Heart right ventricle (tissue), 16 donors: ENCODE measurements around the gene DHRS1. TPM values are rescaled to one million over a fixed set of nuclear protein-coding genes. Genes with fewer than 3 reads are reported as not detected.

ENCODE experiments used
- ATAC-seq, 8 donors: fragments of 200-7000 bp; cut with Tn5 transposase; one replicate each; pipeline ENCODE4 v1.9.1; 2020; ENCODE audit warnings: mild to moderate bottlenecking in 8 of 8, moderate library complexity in 8 of 8, moderate number of reproducible peaks in 1 of 8
- DNase-seq, 2 donors: peaks; one replicate each; pipeline ENCODE4 v3.0.0-alpha.2; 2020
- H3K27ac ChIP-seq, 10 donors: fragments of 200-600 bp; sonication (generic) in 2 of 10; one replicate each; pipeline versions ENCODE4 v1.5.0 to v1.8.0; 2020 to 2022; ENCODE audit warnings: mild to moderate bottlenecking in 3 of 10
- H3K27me3 ChIP-seq, 7 donors: fragments of 200-600 bp; one replicate each; pipeline ENCODE4 v1.8.0; 2021 to 2022; ENCODE audit warnings: mild to moderate bottlenecking in 2 of 7
- H3K36me3 ChIP-seq, 9 donors: fragments of 200-600 bp; sonication (generic) in 1 of 9; one replicate each; pipeline versions ENCODE4 v1.5.0 to v1.8.0; 2020 to 2022; ENCODE audit warnings: mild to moderate bottlenecking in 2 of 9
- H3K4me1 ChIP-seq, 9 donors: fragments of 200-600 bp; sonication (generic) in 1 of 9; one replicate each; pipeline versions ENCODE4 v1.5.0 to v1.8.0; 2020 to 2022; ENCODE audit warnings: mild to moderate bottlenecking in 4 of 9
- H3K4me3 ChIP-seq, 10 donors: fragments of 200-600 bp; sonication (generic) in 2 of 10; one replicate each; pipeline versions ENCODE4 v1.5.0 to v1.8.0; 2020 to 2022; ENCODE audit warnings: mild to moderate bottlenecking in 7 of 10, moderate library complexity in 2 of 10
- H3K9me3 ChIP-seq, 11 donors: fragments of 200-600 bp in 10 of 11; sonication (generic) in 2 of 11; one replicate each; pipeline versions ENCODE4 v1.5.0 to v1.8.0; 2013 to 2022; ENCODE audit warnings: mild to moderate bottlenecking in 2 of 11, control low read depth in 1 of 11, moderate library complexity in 1 of 11
- WGBS, 2 donors: extraction: QIAGEN DNeasy Blood & Tissue Kit; methylation state at CpG; one replicate each; pipeline ENCODE4 v1.1.7; 2013; ENCODE audit warnings: inconsistent platforms in 1 of 2; 5-methylcytosine and 5-hydroxymethylcytosine counted together
- intact Hi-C, 10 donors: fragments of 100-400 bp; cut with DNase I; formaldehyde crosslinking; loops; one replicate each; pipeline versions ENCODE4 v1.11.1 to v1.14.2; 2022
- polyA plus RNA-seq, 2 donors: library from polyadenylated mRNA; stranded (reverse); fragments of 200-250 nt; gene quantifications; one replicate each; pipeline ENCODE4 v1.2.3, GENCODE V29; 2013
- total RNA-seq, 10 donors: library from RNA; stranded (reverse); fragmentation: NEBNext Ultra II Directional in 3 of 10; extraction: Animal tissue kit (Norgen Biotek cat#: 25700) in 3 of 10; gene quantifications; one replicate each; pipeline versions ENCODE4 v1.2.1 to v1.2.4, GENCODE V29; 2021 to 2023
- TF ChIP-seq, protein P1 (sequence below), 9 donors: fragments of 200-600 bp; sonication (generic) in 2 of 9; IDR thresholded peaks; one replicate each; pipeline versions ENCODE4 v1.5.0 to v1.8.0; 2021 to 2022; ENCODE audit warnings: antibody characterized with exemption in 9 of 9, mild to moderate bottlenecking in 5 of 9, moderate library complexity in 1 of 9
- donor health status: Arrhythmogenic right ventricular cardiomyopathy.
- donor health status: ischemic (EF 13 %, LVEDD 7.1; RV severe dilation, severe dysfunction).
- donor health status: healthy with polysubstance abuse.
- donor health status: DM: no; HTN: yes; CAD: no.
- donor health status: DM: no; HTN: no; CAD: no.
- donor health status: ischemic (EF 25% LVEDD 6.9; RV normal size, moderate dysfunction).
- donor health status: ischemic (EF 25% LVEDD 5.7; RV mildly dilated, moderate dysfunction).
- donor health status: healthy.
- donor health status: DM: yes; HTN: yes; CAD: no.
- donor health status: Ischemic cardiomyopathy.
- donor health status: ischemic (EF 35%, LVEDD 5.7; RV mildly dilated, moderate dysfunction).
- donor health status: nonischemic (EF 11% LVEDD 7.7; RV severe dilation, severe dysfunction).
- donor health status: DM: yes; HTN: yes; CAD: no.
- donor health status: PGD.
- donor health status: ischemic (EF 29% LVEDD 5.4; RV normal size, mild dysfunction).
- donor health status: nonischemic (EF 23%, LVEDD 6.1; RV moderate dilation, normal function).

The DHRS1 gene
- total and polyA plus RNA-seq, 12 donors: 6.9 to 11.6 (median 9.0) TPM

DNA sequence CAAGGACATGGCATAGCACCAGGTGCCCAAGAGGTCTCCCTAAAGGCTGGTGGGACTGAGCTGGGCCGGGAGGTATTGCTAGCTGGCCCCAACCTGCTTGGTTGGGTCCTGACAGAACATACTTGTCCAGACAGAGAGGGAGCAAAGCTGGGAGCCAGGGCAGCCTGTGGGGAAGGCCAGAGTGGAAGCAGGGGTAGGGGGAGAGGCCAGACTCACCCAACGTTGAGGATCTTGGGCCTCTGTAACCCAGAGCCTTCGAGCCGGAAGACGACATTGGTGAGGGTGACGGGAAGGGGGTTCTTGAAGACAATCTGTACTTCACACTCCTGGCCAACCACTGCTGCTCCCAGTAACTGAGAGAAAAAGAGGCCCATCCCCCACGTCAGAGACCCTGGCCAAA lies 45.6 kb downstream of the DHRS1 start:
- 83 to 90% methylated on average over 7 of the region's 7 CpGs for WGBS, 2 donors
- Histone ChIP-seq H3K9me3 (no peaks in the 10 kb centered on the region), H3K27me3 (no peaks in the 10 kb centered on the region), H3K4me3 (no peak overlapping the region), H3K4me1 (peaks cover 0 to 9% (median 0%) of the 10 kb centered on the region in 9 donors), H3K27ac (no peak overlapping the region), H3K36me3 (peaks cover 0 to 18% (median 0%) of the 10 kb centered on the region in 9 donors)
- DNase-seq (no peak), ATAC-seq (no peak)
- TF ChIP-seq, protein P1, sequence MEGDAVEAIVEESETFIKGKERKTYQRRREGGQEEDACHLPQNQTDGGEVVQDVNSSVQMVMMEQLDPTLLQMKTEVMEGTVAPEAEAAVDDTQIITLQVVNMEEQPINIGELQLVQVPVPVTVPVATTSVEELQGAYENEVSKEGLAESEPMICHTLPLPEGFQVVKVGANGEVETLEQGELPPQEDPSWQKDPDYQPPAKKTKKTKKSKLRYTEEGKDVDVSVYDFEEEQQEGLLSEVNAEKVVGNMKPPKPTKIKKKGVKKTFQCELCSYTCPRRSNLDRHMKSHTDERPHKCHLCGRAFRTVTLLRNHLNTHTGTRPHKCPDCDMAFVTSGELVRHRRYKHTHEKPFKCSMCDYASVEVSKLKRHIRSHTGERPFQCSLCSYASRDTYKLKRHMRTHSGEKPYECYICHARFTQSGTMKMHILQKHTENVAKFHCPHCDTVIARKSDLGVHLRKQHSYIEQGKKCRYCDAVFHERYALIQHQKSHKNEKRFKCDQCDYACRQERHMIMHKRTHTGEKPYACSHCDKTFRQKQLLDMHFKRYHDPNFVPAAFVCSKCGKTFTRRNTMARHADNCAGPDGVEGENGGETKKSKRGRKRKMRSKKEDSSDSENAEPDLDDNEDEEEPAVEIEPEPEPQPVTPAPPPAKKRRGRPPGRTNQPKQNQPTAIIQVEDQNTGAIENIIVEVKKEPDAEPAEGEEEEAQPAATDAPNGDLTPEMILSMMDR (IDR thresholded peaks at IDR 0.05): no peak
- intact Hi-C loops: no loop called here

DNA sequence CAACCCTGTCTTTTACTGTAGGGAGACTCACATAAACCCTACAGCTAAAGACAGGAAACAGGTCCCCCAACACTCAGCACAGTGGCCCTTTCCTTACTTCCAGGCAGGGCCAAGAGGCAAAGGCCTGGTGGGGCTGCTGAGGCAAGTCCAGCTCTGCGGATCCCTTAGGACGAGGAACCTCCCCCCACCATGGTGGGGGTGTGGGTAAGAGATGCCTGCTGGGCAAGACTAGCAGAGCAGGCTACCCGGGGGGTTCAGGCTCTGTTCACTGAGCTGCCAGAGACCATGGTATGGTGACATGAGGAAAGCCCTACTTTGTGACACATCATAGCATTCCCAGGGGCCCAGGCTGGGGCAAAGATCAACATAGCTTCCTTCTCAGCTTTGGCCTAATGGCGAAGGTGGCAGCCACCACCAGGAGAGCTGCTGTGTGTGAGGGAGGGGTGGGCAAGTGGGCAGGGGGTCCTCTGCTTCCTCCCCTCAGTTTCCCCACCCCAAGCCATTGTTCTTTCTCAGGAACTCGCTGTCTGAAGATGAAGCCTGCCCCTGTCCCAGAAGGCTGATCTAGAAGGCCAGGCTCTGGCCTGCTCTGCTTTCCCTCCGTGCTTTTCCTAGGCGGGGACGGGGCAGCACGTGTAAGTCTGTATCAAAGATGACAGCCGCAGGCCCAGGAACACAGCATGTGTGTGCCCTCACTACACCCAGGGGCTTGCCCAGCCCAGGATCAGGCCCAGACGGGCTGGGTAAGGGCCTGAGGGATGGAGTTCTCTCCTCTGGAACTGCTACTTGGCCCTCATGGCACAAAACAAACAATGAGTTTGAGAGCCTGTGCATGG lies 47.1 kb downstream of the DHRS1 start:
- peaks cover 0 to 18% (median 0%) of the 10 kb centered on the region in 9 donors for H3K36me3 ChIP-seq
- TF ChIP-seq, protein P1 (IDR thresholded peaks at IDR 0.05): no peak
- no peaks in the 10 kb centered on the region for H3K9me3 ChIP-seq
- no peak overlapping the region for H3K4me3 ChIP-seq
- ATAC-seq: no peak
- no peaks in the 10 kb centered on the region for H3K27me3 ChIP-seq
- no peak overlapping the region for H3K27ac ChIP-seq
- intact Hi-C loops: no loop called here
- no peak for DNase-seq
- WGBS, 2 donors: 81 to 83% methylated on average over 11 of the region's 11 CpGs
- H3K4me1 ChIP-seq: peaks cover 0 to 9% (median 0%) of the 10 kb centered on the region in 9 donors

DNA sequence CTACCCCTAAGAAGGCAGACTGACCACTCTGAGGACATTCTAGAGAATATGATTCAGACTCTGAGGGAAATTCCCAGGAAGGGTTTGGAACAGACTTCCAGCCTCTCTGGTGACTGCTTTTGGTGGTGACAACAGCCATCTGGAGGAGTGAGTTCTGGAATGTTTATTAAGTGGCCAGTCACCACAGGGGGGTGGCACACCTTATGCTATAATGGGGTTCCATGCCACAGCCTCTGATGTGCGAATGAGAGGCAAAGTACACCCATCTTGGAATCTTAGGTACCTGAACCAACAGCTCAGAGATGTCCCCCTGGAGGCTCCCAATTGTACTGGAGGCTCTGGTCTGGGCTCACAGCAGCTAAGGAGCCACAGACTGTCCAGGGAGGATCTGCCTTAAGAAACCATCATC lies 47.7 kb downstream of the DHRS1 start:
- ATAC-seq: no peak
- H3K4me1 ChIP-seq: peaks cover 0 to 12% (median 0%) of the 10 kb centered on the region in 9 donors
- intact Hi-C loops: no loop called here

DNA sequence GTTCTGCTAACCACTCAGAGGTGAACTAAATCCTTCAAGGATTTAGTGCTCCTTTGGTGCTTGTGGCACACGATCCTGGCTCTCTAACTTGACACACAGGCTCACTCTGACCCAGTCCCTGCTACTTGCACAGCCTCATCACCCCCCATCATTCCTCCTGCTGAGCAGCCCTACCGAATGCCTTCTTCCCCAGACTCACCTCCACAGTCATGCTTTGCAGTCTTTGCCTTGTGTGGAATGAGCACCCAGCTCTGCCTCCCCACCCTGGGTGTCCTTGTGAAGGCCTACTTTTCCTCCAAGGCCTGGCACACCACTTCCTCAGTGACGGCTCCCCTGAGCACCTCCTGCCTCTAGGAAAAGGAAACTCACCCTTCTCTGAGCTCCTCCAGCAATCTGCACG lies 49.2 kb downstream of the DHRS1 start:
- TF ChIP-seq, protein P1 (IDR thresholded peaks at IDR 0.05): no peak
- WGBS, 2 donors: 68 to 70% methylated on average over 4 of the region's 4 CpGs

More for the DNA sequence above, 47.7 kb downstream of the DHRS1 start:
- TF ChIP-seq, protein P1 (IDR thresholded peaks at IDR 0.05): no peak
- no peak for DNase-seq
- Histone ChIP-seq H3K9me3 (no peaks in the 10 kb centered on the region), H3K27me3 (no peaks in the 10 kb centered on the region), H3K36me3 (peaks cover 0 to 18% (median 0%) of the 10 kb centered on the region in 9 donors), H3K4me3 (no peak overlapping the region), H3K27ac (no peak overlapping the region)
- 66 to 80% methylated on average over 1 of the region's 1 CpG for WGBS, 2 donors

More for the DNA sequence above, 49.2 kb downstream of the DHRS1 start:
- intact Hi-C loops: no loop called here
- ATAC-seq (no peak), DNase-seq (no peak)
- Histone ChIP-seq H3K9me3 (no peaks in the 10 kb centered on the region), H3K4me3 (no peak overlapping the region), H3K27me3 (no peaks in the 10 kb centered on the region), H3K4me1 (peaks cover 0 to 20% (median 0%) of the 10 kb centered on the region in 9 donors), H3K36me3 (peaks cover 0 to 18% (median 0%) of the 10 kb centered on the region in 9 donors), H3K27ac (no peak overlapping the region)
